Measurements from ENCODE around the gene MASTL.

The MASTL gene

GRCh38 chr10:27225642-27226257, 70.6 kb downstream of the MASTL start:
- no peaks in the 10 kb centered on the region for H3K36me3 ChIP-seq

GRCh38 chr10:27230022-27230421, 74.9 kb downstream of the MASTL start:
- no peak overlapping the region for H3K27ac ChIP-seq
- no peaks in the 10 kb centered on the region for H3K9me3 ChIP-seq (ENCODE audit: severe bottlenecking)
- DNase-seq, result no peak
- no peak for TF ChIP-seq CTCF (IDR thresholded peaks at IDR 0.05; ENCODE audit: low read depth, low read length)
- no peak overlapping the region for H3K4me3 ChIP-seq (ENCODE audit: low read depth, low read length)
- no peaks in the 10 kb centered on the region for H3K36me3 ChIP-seq
- H3K27me3 ChIP-seq (ENCODE audit: insufficient read depth, low read depth, severe bottlenecking), result no peaks in the 10 kb centered on the region

More at GRCh38 chr10:27225642-27226257, 70.6 kb downstream of the MASTL start:
- TF ChIP-seq CTCF (IDR thresholded peaks at IDR 0.05; ENCODE audit: low read depth, low read length), result no peak
- Histone ChIP-seq H3K27ac (no peak overlapping the region), H3K9me3 (ENCODE audit: severe bottlenecking) (no peaks in the 10 kb centered on the region), H3K4me3 (ENCODE audit: low read depth, low read length) (no peak overlapping the region), H3K27me3 (ENCODE audit: insufficient read depth, low read depth, severe bottlenecking) (no peaks in the 10 kb centered on the region)
- DNase-seq, result no peak

GRCh38 chr10:27235706-27236105, 80.6 kb downstream of the MASTL start:
- Histone ChIP-seq H3K36me3 (no peaks in the 10 kb centered on the region), H3K27ac (no peak overlapping the region), H3K9me3 (ENCODE audit: severe bottlenecking) (no peaks in the 10 kb centered on the region), H3K27me3 (ENCODE audit: insufficient read depth, low read depth, severe bottlenecking) (no peaks in the 10 kb centered on the region), H3K4me3 (ENCODE audit: low read depth, low read length) (no peak overlapping the region)
- no peak for TF ChIP-seq CTCF (IDR thresholded peaks at IDR 0.05; ENCODE audit: low read depth, low read length)
- no peak for DNase-seq
